Activated CD8-positive, alpha-beta T cell treated with anti-CD3 and anti-CD28 coated beads, Interleukin-2, amount 10 ng/mL, durations not matched to agents 7 days and 5 days (primary cell): ENCODE results near the gene DRC7. TPM values are rescaled to one million over a fixed set of nuclear protein-coding genes. Genes with fewer than 3 reads are reported as not detected.

Source experiments
- ATAC-seq: fragments of 150-1000 bp; cut with Tn5 transposase; one replicate; pipeline ENCODE4 v1.10.0; 2021; ENCODE audit warnings: moderate library complexity
- CTCF ChIA-PET: fragments of 350-600 bp; sonication (Branson Sonifier 250); formaldehyde crosslinking; loops from one replicate; lab custom pipeline; 2021; ENCODE audit warnings: antibody characterized with exemption; lab: Charles Lee
- POLR2A ChIA-PET: fragments of 350-600 bp; sonication (Branson Sonifier 250); formaldehyde crosslinking; loops from one replicate; lab custom pipeline; 2021; ENCODE audit warnings: antibody characterized with exemption; lab: Charles Lee
- DNase-seq: peaks from one replicate; pipeline ENCODE4 v3.0.0-alpha.2; 2020
- H3K27ac Mint-ChIP-seq: one replicate; pipeline ENCODE4 v1.8.0; 2021; ENCODE audit warnings: mild to moderate bottlenecking, mixed read lengths
- H3K27me3 Mint-ChIP-seq: one replicate; pipeline ENCODE4 v1.8.0; 2021; ENCODE audit warnings: low read depth, mixed read lengths
- H3K36me3 Mint-ChIP-seq: one replicate; pipeline ENCODE4 v1.8.0; 2021; ENCODE audit warnings: low read depth, mixed read lengths
- H3K4me1 Mint-ChIP-seq: one replicate; pipeline ENCODE4 v1.8.0; 2021; ENCODE audit warnings: low read depth, mixed read lengths
- H3K4me3 Mint-ChIP-seq: one replicate; pipeline ENCODE4 v1.8.0; 2021; ENCODE audit warnings: mild to moderate bottlenecking, mixed read lengths
- H3K9me3 Mint-ChIP-seq: one replicate; pipeline ENCODE4 v1.8.0; 2022; ENCODE audit warnings: mixed read lengths; ENCODE audit not compliant: insufficient read depth
- total RNA-seq, 2 experiments: library from RNA; stranded (reverse); gene quantifications; one replicate each; pipeline ENCODE4 v1.2.3, GENCODE V29; 2021

The DRC7 gene
- total RNA-seq, 2 experiments from 2014 or later: 0.55 to 0.66 TPM

- H3K36me3 Mint-ChIP-seq: no peaks in the 10 kb centered on the region
- DNase-seq (no peak), ATAC-seq (no peak)
- CTCF ChIA-PET: interaction anchor here (0.7 kb wide), 1 partner anchor 12 kb away, joined by 3 read pairs; no protein-coding TSS in a partner anchor
- H3K9me3 Mint-ChIP-seq: no peaks in the 10 kb centered on the region
- no peak overlapping the region for H3K4me3 Mint-ChIP-seq
- peaks cover 8% of the 10 kb centered on the region for H3K4me1 Mint-ChIP-seq
- no peaks in the 10 kb centered on the region for H3K27me3 Mint-ChIP-seq
- POLR2A ChIA-PET: no interaction called here
- peak overlapping the region; percentile 53 for H3K27ac Mint-ChIP-seq
Measured at GRCh38 chr16:57661510-57661909, 33.1 kb upstream of the DRC7 start.

GRCh38 chr16:57661936-57662906, 32.4 kb upstream of the DRC7 start:
- Mint-ChIP-seq H3K36me3 (no peaks in the 10 kb centered on the region), H3K4me3 (no peak overlapping the region), H3K27ac (peak overlapping the region; percentile 53), H3K4me1 (peaks cover 6% of the 10 kb centered on the region), H3K9me3 (no peaks in the 10 kb centered on the region), H3K27me3 (no peaks in the 10 kb centered on the region)
- ChIA-PET POLR2A (no interaction called here), CTCF (no interaction called here)
- ATAC-seq (no peak), DNase-seq (no peak)

GRCh38 chr16:57663436-57663835, 31.2 kb upstream of the DRC7 start:
- Mint-ChIP-seq H3K36me3 (no peaks in the 10 kb centered on the region), H3K27me3 (no peaks in the 10 kb centered on the region), H3K4me1 (peaks cover 2% of the 10 kb centered on the region), H3K9me3 (no peaks in the 10 kb centered on the region), H3K4me3 (no peak overlapping the region), H3K27ac (no peak overlapping the region)
- POLR2A ChIA-PET: no interaction called here
- CTCF ChIA-PET: no interaction called here
- ATAC-seq (no peak), DNase-seq (no peak)

GRCh38 chr16:57663917-57664661, 30.5 kb upstream of the DRC7 start:
- ChIA-PET CTCF (no interaction called here), POLR2A (no interaction called here)
- H3K27ac Mint-ChIP-seq: no peak overlapping the region
- no peaks in the 10 kb centered on the region for H3K27me3 Mint-ChIP-seq
- no peak overlapping the region for H3K4me3 Mint-ChIP-seq
- no peaks in the 10 kb centered on the region for H3K36me3 Mint-ChIP-seq
- H3K4me1 Mint-ChIP-seq: peaks cover 7% of the 10 kb centered on the region
- H3K9me3 Mint-ChIP-seq: no peaks in the 10 kb centered on the region
- DNase-seq (no peak), ATAC-seq (peak; percentile 9)

- ChIA-PET CTCF (no interaction called here), POLR2A (no interaction called here)
Measured at GRCh38 chr16:57664662-57665025, 30.0 kb upstream of the DRC7 start.

GRCh38 chr16:57665541-57665940, 29.1 kb upstream of the DRC7 start:
- Mint-ChIP-seq H3K27ac (no peak overlapping the region), H3K4me1 (peaks cover 14% of the 10 kb centered on the region), H3K9me3 (no peaks in the 10 kb centered on the region), H3K27me3 (peaks cover 3% of the 10 kb centered on the region), H3K4me3 (no peak overlapping the region), H3K36me3 (no peaks in the 10 kb centered on the region)
- ChIA-PET POLR2A (no interaction called here), CTCF (no interaction called here)
- DNase-seq (no peak), ATAC-seq (no peak)

More at GRCh38 chr16:57664662-57665025, 30.0 kb upstream of the DRC7 start:
- DNase-seq (no peak), ATAC-seq (no peak)
- H3K4me3 Mint-ChIP-seq: no peak overlapping the region
- no peaks in the 10 kb centered on the region for H3K36me3 Mint-ChIP-seq
- H3K9me3 Mint-ChIP-seq: no peaks in the 10 kb centered on the region
- no peaks in the 10 kb centered on the region for H3K27me3 Mint-ChIP-seq
- H3K4me1 Mint-ChIP-seq: peaks cover 13% of the 10 kb centered on the region
- no peak overlapping the region for H3K27ac Mint-ChIP-seq

GRCh38 chr16:57666353-57667047, 28.1 kb upstream of the DRC7 start:
- Mint-ChIP-seq H3K27ac (no peak overlapping the region), H3K4me3 (no peak overlapping the region), H3K9me3 (no peaks in the 10 kb centered on the region), H3K36me3 (no peaks in the 10 kb centered on the region), H3K27me3 (peaks cover 8% of the 10 kb centered on the region), H3K4me1 (peaks cover 14% of the 10 kb centered on the region)
- CTCF ChIA-PET: no interaction called here
- POLR2A ChIA-PET: no interaction called here
- ATAC-seq (no peak), DNase-seq (no peak)

GRCh38 chr16:57667048-57667525, 27.5 kb upstream of the DRC7 start:
- no peak for ATAC-seq
- H3K9me3 Mint-ChIP-seq: no peaks in the 10 kb centered on the region
- POLR2A ChIA-PET: no interaction called here

GRCh38 chr16:57667526-57668262, 26.9 kb upstream of the DRC7 start:
- H3K9me3 Mint-ChIP-seq: no peaks in the 10 kb centered on the region
- no peak overlapping the region for H3K4me3 Mint-ChIP-seq
- ChIA-PET CTCF (interaction anchor here (0.6 to 1.6 kb wide), 4 partner anchors 18 to 91 kb away, joined by 3 to 4 read pairs (median 4); no protein-coding TSS in a partner anchor), POLR2A (no interaction called here)
- H3K27me3 Mint-ChIP-seq: peaks cover 10% of the 10 kb centered on the region
- no peak for ATAC-seq
- no peak for DNase-seq
- no peaks in the 10 kb centered on the region for H3K36me3 Mint-ChIP-seq
- H3K4me1 Mint-ChIP-seq: peaks cover 14% of the 10 kb centered on the region
- H3K27ac Mint-ChIP-seq: no peak overlapping the region

More at GRCh38 chr16:57667048-57667525, 27.5 kb upstream of the DRC7 start:
- peaks cover 10% of the 10 kb centered on the region for H3K27me3 Mint-ChIP-seq
- CTCF ChIA-PET: interaction anchor here (0.8 kb wide), 1 partner anchor 58 kb away, joined by 3 read pairs; no protein-coding TSS in a partner anchor
- no peak overlapping the region for H3K4me3 Mint-ChIP-seq
- no peaks in the 10 kb centered on the region for H3K36me3 Mint-ChIP-seq
- no peak overlapping the region for H3K27ac Mint-ChIP-seq
- DNase-seq: no peak
- H3K4me1 Mint-ChIP-seq: peaks cover 14% of the 10 kb centered on the region

GRCh38 chr16:57668263-57668571, 26.4 kb upstream of the DRC7 start, which contains the start of gene ADGRG3:
ADGRG3 (plus strand) TSS chr16:57668306; CDS start chr16:57668348, 42 bp downstream.
- Mint-ChIP-seq H3K36me3 (no peaks in the 10 kb centered on the region), H3K9me3 (no peaks in the 10 kb centered on the region), H3K27ac (peak within 1 kb of the TSS; percentile 64), H3K4me3 (no peak within 1 kb of the TSS), H3K4me1 (peaks cover 14% of the 10 kb centered on the region), H3K27me3 (peaks cover 11% of the 10 kb centered on the region)
- CTCF ChIA-PET: interaction anchor here (1.2 to 1.6 kb wide), 2 partner anchors 19 to 92 kb away, joined by 4 read pairs; no protein-coding TSS in a partner anchor
- ATAC-seq (no peak), DNase-seq (no peak)
- POLR2A ChIA-PET: no interaction called here
